ENCODE measurements around the gene GPC1.

Gene GPC1

DNA sequence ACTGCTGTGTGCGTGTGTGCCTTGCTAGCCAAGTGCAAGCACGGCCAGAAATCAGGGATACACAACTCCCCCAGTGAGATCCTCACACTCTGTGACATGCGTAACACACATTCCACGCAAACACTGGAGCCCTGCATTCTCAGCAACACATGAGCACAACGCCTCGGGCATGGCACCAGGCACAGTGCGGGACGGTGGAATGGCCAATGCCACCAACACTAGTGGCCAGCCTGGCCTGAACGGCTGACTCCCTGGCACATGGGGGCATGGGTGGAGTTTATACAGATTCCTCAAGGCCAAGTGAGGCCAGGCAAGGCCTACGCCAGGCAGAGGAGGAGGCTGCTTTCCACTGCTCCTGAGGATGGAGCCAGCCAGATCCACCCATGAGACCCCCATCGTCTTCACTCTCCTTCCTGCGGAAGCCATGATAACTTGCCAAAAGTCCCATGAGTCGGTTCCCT is 66.1 kb downstream of the GPC1 start:
- DNase-seq, result no peak

DNA sequence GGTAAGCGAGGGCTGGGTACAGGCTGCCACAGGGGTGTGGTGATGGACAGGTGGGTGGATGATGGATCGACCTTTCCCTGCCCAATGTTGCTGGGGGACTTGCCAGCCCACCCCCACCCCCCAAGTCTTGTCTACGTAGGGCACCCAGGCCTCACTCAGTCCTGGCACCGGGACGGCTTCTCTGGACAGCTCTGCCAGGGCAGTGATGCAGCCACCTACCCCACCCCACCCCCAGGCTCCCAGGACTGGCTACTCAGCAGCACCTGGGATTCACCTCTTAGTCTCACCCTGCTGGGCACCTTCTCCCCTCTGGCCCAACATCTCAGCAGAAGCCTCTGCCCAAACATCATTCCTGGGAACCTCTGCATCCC is 66.6 kb downstream of the GPC1 start:
- DNase-seq, result no peak

DNA sequence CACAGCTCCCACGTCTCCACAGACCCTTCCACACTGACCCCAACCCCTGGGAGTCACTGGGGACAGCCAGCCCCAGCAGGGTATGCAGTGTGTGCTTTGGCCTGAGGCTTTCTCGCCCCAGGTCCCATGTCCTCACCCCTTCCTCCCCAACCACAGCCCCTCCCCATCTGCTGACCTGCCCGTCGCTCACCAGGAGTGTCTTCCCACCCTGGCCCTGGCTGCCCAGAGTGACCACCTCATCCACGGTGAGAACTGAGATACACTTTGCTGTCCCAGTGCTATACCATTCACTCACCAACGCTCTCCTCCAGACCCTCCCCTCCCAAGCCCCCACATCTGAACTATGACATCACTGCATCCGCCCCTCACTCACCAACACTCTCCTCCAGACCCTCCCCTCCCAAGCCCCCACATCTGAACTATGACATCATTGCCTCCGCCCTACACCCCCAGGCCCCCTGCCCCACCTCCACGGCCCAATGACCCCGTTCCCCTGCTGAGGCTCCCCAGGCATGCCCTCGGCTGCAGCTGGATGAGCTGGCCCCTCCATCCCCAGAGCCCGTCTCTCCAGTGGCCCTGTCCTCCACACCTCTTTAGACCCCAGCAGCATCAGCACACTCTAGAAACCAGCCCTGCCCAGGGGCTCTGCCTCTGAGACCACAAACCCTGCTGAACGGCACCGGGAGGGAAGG is 67.1 kb downstream of the GPC1 start:
- no peak for DNase-seq

- DNase-seq, result no peak
Observed at GRCh38 chr2:240503375-240503774, 67.9 kb downstream of the GPC1 start.

GRCh38 chr2:240503848-240504247 is 68.4 kb downstream of the GPC1 start:
- no peak for DNase-seq

DNA sequence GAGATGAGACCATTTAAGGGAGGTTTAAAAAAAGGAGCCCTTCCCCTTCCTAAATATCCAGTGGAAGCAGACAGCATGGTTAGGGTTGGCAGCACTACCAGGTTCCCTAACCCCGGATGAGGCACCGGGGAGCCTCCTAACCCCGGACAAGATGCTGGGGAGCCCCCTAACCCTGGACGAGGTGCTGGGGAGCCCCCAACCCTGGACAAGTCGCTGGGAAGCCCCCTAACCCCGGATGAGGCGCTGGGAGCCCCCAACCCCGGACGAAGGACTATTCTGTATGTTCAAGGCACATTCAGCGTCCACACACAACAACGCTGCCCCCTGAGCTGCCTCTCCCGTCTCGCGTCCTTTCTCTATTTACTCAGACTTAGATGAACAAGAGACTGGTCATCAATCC is 70.4 kb downstream of the GPC1 start:
- DNase-seq, result no peak

- DNase-seq, result no peak
Observed at GRCh38 chr2:240506406-240507059, 71.1 kb downstream of the GPC1 start.

DNA sequence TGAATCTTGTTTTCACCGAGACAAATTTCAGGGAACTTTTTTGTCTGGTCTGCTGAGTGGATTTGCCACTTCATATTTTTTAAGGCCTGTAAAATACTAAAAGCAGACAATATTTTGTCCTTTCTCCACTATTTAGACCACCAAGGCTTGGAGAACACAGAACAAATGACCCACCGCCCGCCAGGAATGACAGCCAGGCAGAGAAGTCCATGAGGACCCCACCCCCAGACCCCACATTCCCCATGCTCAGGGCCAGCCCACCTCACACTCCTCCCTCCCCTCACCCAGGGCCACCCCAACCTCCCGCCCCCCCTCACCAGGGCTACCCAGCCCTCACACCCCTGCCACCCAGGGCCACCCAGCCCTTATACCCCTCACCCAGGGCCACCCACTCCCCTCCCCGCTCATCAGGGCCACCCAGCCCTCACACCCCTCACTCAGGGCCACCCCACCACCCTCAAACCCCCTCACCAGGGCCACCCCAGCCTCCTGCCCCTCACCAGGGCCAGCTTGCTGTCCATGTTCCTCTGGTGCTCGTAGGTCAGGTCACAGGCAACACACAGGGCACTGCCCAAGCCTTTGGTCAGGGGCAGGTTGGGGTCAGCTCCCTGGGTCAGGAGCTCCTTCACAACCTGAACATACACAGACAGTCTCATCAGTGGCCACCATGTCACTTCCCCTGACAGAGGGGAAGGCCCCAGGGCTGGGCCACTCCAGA is 71.8 kb downstream of the GPC1 start:
- DNase-seq, result no peak

GRCh38 chr2:240507778-240508251 is 72.4 kb downstream of the GPC1 start:
- no peak for DNase-seq

DNA sequence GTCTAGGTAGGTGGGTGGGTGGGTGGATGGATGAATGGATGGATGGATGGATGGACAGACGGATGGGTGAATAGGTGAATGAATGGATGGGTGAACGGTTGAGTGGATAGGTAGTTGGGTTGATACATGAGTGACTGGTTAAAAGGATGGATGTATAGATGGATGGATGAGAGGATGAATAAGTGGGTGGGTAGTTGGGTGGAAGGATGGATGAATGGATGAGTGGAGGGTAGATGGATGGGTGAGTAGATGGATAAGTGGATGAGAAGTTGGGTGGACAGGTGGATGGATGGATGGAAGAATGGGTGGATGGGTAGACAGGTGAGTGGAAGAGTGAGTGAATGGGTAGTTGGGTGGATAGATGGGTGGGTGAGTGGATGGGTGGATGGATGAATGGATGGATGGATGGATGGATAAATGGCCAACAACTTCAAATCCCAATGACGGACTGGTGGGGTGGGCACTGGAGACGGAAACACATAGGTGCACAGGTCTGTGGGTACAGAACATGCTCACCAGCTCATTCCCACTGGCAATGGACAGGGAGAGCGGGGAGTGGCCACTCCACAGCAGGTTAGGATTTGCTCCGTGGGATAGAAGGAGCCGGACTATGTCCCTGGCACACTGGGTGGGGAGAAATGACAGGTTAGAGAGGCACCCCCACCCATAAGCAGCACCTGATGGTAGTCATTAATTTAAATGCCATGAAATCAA is 73.5 kb downstream of the GPC1 start:
- no peak for DNase-seq

GRCh38 chr2:240509667-240510512 is 74.4 kb downstream of the GPC1 start:
- no peak for DNase-seq

- no peak for DNase-seq
Observed at GRCh38 chr2:240510513-240511210, 75.2 kb downstream of the GPC1 start.

DNA sequence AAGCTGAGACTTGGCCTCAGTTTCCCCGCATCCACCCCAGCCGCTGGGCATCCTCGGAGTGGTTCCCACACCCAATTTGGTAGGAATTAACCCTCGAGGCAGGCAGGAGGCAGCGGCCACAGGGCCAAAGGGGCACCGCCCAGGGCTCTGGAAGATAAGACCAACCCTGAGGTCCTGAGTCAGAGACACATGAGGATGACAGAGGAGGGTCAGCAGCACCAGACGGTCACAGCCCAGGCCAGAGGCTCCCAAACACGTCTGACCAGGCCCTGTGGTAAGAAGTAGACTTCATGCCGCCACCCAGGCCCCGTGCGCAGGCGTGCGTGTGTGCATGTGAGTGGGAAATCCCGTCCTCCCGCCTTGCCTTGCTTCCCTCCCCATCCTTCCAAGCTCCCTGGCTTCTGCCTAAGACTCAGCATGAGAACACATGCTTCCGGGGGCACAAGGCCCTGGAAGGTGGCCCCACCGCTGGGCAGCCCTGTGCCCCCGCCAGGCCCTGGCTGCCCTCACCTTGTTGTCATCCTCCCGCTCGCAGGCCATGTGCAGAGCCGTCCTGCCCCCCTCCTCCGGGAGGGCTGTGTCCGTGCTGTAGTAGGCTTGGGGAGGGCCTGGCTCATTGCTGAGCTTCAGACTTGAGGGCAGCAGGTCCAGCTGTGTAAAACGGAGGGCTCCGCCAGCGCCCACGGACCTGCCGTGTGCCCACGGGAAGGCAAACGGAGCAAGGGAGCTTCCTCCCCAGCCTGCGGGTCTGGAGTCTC is 76.1 kb downstream of the GPC1 start:
- DNase-seq, result no peak

DNA sequence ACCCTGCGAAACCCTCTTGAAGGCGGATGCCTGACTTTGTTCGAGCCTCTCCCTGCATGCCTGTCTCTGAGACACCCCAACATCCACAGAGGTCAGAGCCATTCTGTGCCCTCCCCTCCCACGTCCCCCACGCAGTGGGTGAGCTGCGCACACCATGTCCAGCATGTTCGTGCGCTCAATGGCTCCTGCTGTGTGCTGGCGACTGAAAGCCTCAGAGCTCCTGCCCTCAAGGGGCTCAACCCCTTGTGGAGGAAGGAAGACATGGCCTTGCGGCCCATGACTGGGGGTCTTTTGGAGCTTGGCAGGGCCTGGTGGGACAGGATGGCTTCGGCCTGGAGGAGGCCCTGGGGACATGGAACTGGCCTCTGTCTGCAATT is 76.6 kb downstream of the GPC1 start:
- no peak for DNase-seq

GRCh38 chr2:240512666-240513535 is 77.4 kb downstream of the GPC1 start:
- no peak for DNase-seq

DNA sequence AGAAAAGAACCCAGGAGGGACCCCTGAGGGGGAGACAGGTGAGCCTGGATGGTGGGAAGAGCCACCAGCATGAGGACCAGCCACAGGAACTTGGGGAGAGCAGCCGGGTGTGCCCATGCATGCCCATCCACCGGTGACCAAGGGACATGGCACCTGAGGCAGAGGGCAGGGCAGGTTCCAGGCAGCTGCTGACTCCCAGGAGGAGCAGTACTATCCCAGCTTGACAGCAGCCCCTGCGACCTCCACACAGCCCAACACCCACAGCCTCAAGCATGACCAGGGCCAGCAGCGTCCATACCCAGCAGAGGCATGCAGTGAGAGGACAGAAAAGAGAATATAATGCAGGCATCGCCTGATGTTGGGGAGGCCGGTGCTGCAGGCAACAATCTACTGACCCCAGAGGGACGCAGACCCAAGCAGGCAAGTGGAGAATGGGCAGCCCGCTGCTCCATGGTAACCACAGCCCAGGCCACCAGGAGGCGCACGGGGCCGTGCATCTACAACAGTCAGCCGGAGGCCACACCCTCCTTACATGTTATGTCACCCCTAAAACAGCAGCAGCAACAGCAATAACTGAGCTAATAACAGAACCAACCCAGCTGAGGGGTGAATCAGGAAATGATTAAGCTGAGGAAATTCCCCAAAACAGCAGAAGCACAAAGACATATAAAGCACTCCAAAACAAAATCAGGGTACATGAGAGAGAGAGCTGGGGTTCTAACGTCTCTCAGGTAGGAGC is 78.3 kb downstream of the GPC1 start:
- peak; percentile 93 for DNase-seq

DNA sequence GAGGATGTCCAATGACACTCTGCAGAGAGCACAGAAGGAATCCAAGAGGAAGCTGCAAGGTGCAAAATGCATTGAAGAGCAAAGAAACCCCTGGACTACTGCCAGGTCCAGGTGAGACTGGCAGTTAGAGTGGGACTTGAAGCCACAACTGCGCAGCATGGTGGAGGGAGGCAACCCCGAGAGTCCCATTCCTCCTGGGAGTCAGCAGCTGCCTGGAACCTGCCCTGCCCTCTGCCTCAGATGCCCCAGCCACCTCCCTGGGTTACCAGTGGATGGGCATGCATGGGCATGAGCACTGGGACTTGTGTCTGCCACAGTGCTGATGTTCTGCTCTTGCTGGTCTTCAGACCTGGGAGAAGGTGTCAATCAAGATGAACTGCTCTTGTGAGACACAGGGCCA is 79.2 kb downstream of the GPC1 start:
- no peak for DNase-seq

DNA sequence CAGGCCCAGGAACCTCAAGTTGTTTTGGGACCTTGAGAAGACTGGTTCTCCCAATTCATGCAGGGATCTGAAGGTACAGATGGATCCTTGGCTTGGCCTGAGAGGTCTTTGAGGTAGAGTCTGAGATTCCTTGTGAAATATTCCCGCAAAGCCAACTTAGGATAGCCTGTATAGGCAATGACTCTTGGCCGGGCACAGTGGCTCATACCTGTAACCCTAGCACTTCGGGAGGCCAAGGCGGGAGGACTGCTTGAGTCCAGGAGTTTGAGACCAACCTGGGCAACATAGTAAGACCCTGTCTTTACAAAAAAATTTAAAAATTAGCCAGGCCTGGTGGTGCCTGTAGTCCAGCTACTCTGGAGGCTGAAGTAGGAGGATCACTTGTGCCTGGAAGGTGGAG is 81.9 kb downstream of the GPC1 start:
- DNase-seq, result no peak
